ENCODE results near the gene WDFY3. TPM values are rescaled to one million over a fixed set of nuclear protein-coding genes. Genes with fewer than 3 reads are reported as not detected.

WDFY3 gene
- total and polyA plus RNA-seq, 4 donors = 7.5 to 229 (median 75.8) TPM

DNA sequence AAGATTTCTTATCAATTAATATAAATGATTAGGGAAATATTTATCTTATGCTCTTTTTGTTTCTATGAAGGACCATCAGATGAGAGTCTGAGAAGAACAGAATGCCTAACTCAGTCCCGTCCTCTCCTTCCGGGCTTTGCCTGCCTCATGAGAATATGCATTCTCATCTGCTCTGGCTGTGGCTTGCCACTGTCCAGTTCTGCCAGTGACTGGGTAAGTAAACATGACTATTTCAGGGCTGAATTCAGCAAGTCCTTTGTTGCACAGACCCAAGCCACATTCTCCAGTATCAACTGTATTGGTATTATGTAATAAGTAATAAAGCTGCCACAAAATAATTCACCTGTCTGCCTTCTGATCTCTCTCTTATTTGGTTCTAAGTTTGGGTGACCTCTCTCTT lies 110.7 kb downstream of the WDFY3 start:
- TF ChIP-seq, protein P1, sequence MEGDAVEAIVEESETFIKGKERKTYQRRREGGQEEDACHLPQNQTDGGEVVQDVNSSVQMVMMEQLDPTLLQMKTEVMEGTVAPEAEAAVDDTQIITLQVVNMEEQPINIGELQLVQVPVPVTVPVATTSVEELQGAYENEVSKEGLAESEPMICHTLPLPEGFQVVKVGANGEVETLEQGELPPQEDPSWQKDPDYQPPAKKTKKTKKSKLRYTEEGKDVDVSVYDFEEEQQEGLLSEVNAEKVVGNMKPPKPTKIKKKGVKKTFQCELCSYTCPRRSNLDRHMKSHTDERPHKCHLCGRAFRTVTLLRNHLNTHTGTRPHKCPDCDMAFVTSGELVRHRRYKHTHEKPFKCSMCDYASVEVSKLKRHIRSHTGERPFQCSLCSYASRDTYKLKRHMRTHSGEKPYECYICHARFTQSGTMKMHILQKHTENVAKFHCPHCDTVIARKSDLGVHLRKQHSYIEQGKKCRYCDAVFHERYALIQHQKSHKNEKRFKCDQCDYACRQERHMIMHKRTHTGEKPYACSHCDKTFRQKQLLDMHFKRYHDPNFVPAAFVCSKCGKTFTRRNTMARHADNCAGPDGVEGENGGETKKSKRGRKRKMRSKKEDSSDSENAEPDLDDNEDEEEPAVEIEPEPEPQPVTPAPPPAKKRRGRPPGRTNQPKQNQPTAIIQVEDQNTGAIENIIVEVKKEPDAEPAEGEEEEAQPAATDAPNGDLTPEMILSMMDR (IDR thresholded peaks at IDR 0.05; ENCODE audit: control extremely low read depth, extremely low read depth) = no peak
- no peaks in the 10 kb centered on the region for H3K9me3 ChIP-seq (ENCODE audit: control insufficient read depth in 4 of 4, insufficient read depth in 3 of 4, low read length in 3 of 4)
- H3K27me3 ChIP-seq (ENCODE audit: control insufficient read depth in 3 of 3, insufficient read depth in 3 of 3, low read length in 2 of 3) = no peaks in the 10 kb centered on the region
- no peak overlapping the region for H3K9ac ChIP-seq (ENCODE audit: insufficient read depth in 1 of 2, low read length in 2 of 2)
- peaks cover 0 to 5% (median 0%) of the 10 kb centered on the region in 5 donors for H3K4me1 ChIP-seq (ENCODE audit: control insufficient read depth in 5 of 5, insufficient read depth in 5 of 5, low read length in 5 of 5)
- ATAC-seq (ENCODE audit: insufficient read depth, low FRiP score) (no peak), DNase-seq (no peak)
- no peak overlapping the region for H3K27ac ChIP-seq (ENCODE audit: low read depth in 1 of 2, low read length in 1 of 2)
- peaks cover 0 to 10% (median 4%) of the 10 kb centered on the region in 4 donors for H3K36me3 ChIP-seq (ENCODE audit: control insufficient read depth in 4 of 4, insufficient read depth in 4 of 4, low read length in 4 of 4)
- WGBS, 2 donors = 86 to 95% methylated on average over 2 of the region's 2 CpGs
- no peak overlapping the region for H3K4me3 ChIP-seq

DNA sequence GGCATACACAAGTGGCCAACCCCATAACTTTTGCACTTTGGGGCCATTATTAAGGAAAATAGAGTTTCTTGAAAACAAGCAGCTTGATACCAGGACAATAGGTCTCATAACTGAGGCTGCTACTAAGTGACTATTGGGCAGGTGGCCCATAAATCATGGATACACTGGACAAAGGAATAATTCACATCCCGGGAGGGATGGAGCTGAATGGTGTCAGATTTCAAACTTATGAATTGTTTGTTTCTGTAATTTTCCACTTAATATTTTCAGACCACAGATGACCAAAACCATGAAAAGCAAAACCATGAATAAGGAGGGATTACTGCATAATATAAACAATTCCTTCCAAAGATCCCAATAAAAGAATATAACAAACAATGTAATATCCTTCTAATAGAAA lies 114.4 kb downstream of the WDFY3 start:
- peaks cover 1 to 23% (median 10%) of the 10 kb centered on the region in 4 donors for H3K36me3 ChIP-seq (ENCODE audit: control insufficient read depth in 4 of 4, insufficient read depth in 4 of 4, low read length in 4 of 4)
- H3K4me1 ChIP-seq (ENCODE audit: control insufficient read depth in 5 of 5, insufficient read depth in 5 of 5, low read length in 5 of 5) = peaks cover 0 to 5% (median 0%) of the 10 kb centered on the region in 5 donors
- H3K4me3 ChIP-seq = no peak overlapping the region
- no peak overlapping the region for H3K27ac ChIP-seq (ENCODE audit: low read depth in 1 of 2, low read length in 1 of 2)
- no peak for ATAC-seq (ENCODE audit: insufficient read depth, low FRiP score)
- H3K27me3 ChIP-seq (ENCODE audit: control insufficient read depth in 3 of 3, insufficient read depth in 3 of 3, low read length in 2 of 3) = no peaks in the 10 kb centered on the region
- no peaks in the 10 kb centered on the region for H3K9me3 ChIP-seq (ENCODE audit: control insufficient read depth in 4 of 4, insufficient read depth in 3 of 4, low read length in 3 of 4)
- H3K9ac ChIP-seq (ENCODE audit: insufficient read depth in 1 of 2, low read length in 2 of 2) = no peak overlapping the region
- no peak for DNase-seq
- WGBS, 2 donors = 73 to 76% methylated on average over 1 of the region's 1 CpG
- TF ChIP-seq, protein P1 (IDR thresholded peaks at IDR 0.05; ENCODE audit: control extremely low read depth, extremely low read depth) = no peak

DNA sequence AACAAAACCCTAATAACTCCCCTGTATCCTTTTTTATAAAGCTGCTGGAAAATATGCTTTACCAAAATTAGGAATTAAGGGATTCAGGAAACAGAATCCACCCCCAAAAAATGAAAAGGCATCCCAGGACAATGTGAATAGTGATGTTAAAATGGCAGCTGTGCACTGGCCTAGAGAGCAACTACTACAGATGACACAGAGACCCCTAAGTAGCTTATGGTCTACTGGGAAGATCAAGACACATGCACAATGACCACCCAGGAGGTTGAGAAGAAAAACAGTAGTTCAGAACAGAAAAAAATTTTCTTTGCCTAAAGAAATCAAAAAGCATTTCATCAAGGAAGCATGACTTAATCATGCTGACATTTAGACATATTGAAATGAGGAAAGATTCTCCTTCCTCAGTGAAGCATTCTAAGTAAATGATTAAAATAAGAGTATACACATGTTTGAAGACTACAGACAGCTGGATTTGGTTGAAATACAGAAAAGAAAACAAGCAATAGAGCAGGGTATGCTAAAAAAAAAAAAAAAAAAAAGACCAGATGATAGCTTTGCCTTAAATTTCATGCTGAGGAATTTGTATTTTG lies 117.3 kb downstream of the WDFY3 start:
- H3K27me3 ChIP-seq (ENCODE audit: control insufficient read depth in 3 of 3, insufficient read depth in 3 of 3, low read length in 2 of 3) = no peaks in the 10 kb centered on the region
- no peak for DNase-seq
- H3K9me3 ChIP-seq (ENCODE audit: control insufficient read depth in 4 of 4, insufficient read depth in 3 of 4, low read length in 3 of 4) = no peaks in the 10 kb centered on the region
- no peak for ATAC-seq (ENCODE audit: insufficient read depth, low FRiP score)
- no peak overlapping the region for H3K4me3 ChIP-seq
- TF ChIP-seq, protein P1 (IDR thresholded peaks at IDR 0.05; ENCODE audit: control extremely low read depth, extremely low read depth) = no peak
- H3K36me3 ChIP-seq (ENCODE audit: control insufficient read depth in 4 of 4, insufficient read depth in 4 of 4, low read length in 4 of 4) = peaks cover 4 to 29% (median 14%) of the 10 kb centered on the region in 4 donors
- H3K27ac ChIP-seq (ENCODE audit: low read depth in 1 of 2, low read length in 1 of 2) = no peak overlapping the region
- H3K9ac ChIP-seq (ENCODE audit: insufficient read depth in 1 of 2, low read length in 2 of 2) = no peak overlapping the region
- peaks cover 0 to 5% (median 0%) of the 10 kb centered on the region in 5 donors for H3K4me1 ChIP-seq (ENCODE audit: control insufficient read depth in 5 of 5, insufficient read depth in 5 of 5, low read length in 5 of 5)

DNA sequence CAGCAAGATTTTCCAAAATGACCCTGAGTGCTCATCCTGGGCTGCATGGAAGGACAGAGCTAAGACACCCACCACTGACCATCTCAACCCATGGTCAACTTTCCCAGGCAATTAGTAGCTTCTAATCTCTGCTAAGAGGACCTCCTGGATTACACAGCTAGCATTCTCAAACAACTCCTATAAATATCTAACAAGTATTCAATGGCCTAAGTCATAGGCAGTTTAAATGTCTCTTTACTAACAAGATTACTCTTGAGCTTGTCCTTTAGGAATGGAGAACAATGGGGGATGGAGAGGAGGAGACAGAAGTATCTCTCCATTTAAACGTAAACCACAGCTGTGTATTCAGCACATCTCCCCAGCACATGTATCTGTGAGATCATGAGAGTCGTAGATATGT lies 118.1 kb downstream of the WDFY3 start:
- no peak overlapping the region for H3K4me3 ChIP-seq
- TF ChIP-seq, protein P1 (IDR thresholded peaks at IDR 0.05; ENCODE audit: control extremely low read depth, extremely low read depth) = no peak
- H3K9me3 ChIP-seq (ENCODE audit: control insufficient read depth in 4 of 4, insufficient read depth in 3 of 4, low read length in 3 of 4) = no peaks in the 10 kb centered on the region
- WGBS, 2 donors = 91 to 93% methylated on average over 2 of the region's 2 CpGs
- H3K4me1 ChIP-seq (ENCODE audit: control insufficient read depth in 5 of 5, insufficient read depth in 5 of 5, low read length in 5 of 5) = peaks cover 0 to 5% (median 0%) of the 10 kb centered on the region in 5 donors
- ATAC-seq (ENCODE audit: insufficient read depth, low FRiP score) = no peak
- no peak for DNase-seq
- no peaks in the 10 kb centered on the region for H3K27me3 ChIP-seq (ENCODE audit: control insufficient read depth in 3 of 3, insufficient read depth in 3 of 3, low read length in 2 of 3)
- no peak overlapping the region for H3K27ac ChIP-seq (ENCODE audit: low read depth in 1 of 2, low read length in 1 of 2)
- no peak overlapping the region for H3K9ac ChIP-seq (ENCODE audit: insufficient read depth in 1 of 2, low read length in 2 of 2)
- peaks cover 4 to 29% (median 14%) of the 10 kb centered on the region in 4 donors for H3K36me3 ChIP-seq (ENCODE audit: control insufficient read depth in 4 of 4, insufficient read depth in 4 of 4, low read length in 4 of 4)
